OCI-M2 (cell line): ENCODE data around the gene NKAIN2.
A peak's percentile ranks its signal among the peaks of the same experiment; 100 is the strongest.

Experiments used
- DNase-seq: peaks from one replicate; lab custom pipeline; 2025; ENCODE audit not compliant: unreplicated experiment; lab: John Stamatoyannopoulos, UW

The NKAIN2 gene

DNA sequence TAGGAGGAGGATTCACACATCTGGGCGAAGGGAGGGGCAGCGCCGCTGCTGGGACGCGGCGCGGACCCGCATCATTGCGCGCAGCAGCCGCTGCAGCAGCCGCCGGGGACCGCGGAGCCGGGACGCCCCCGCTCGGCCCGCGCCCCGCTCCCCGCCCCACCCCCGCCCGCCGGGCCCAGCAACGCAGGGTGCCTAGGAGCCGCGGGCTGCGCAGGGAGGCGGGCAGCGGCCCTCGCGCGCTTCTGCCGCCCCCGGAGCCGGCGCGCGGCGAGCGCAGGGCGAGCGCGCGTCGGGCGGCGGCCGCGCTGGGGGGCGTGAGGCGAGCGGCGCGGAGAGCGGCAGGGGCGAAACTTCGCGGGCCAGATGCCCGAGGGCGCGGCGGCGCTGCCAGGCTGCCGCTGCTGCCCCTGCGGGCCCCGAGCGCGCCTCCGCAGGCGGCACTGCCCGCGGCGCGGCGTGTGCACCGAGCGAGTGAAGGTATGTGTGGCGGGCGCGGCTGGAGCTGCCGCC is at the start of gene NKAIN2:
Gene NKAIN2 (plus strand): TSS at position 362 of the 510 bp plus-strand sequence.
- DNase-seq = no peak

DNA sequence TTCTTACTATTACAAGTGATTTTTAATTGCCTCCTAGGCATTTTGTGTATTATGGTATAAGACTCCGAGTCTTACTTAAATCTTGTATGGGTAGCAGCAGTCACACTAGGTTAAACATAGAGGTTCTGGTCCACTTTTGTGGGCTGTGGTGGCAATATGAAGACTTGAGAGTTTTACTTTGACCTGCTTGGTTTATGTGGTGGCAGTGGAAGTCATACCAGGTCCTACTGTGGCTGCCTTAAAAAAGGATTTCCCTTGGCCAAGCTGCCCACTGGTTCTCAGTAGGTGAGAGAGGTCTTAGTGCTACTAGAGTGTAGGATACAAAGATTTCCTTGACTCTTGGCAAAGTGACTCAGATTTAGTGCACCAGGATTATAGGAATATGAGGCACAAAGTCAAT is 44.2 kb upstream of the NKAIN2 start:
- DNase-seq = no peak

DNA sequence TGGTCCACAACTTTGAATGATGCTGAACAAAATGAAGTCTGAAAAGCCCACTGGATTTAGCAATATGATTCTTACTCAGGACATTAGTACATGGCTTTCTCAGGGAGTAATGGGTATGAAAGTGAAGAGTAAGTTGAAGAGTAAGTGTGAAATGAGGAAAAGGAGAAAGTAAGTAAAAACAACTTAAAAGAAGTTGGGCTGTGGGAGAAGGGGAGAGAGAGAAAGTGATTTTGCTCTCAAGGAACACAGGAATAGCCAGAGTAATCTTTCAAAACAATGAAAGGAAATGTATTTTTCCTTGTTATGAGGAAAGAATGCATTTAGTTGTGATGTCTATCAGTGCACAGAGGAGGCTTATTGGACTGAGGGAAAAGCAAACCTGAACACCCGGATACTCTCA is 39.8 kb upstream of the NKAIN2 start:
- DNase-seq = no peak

DNA sequence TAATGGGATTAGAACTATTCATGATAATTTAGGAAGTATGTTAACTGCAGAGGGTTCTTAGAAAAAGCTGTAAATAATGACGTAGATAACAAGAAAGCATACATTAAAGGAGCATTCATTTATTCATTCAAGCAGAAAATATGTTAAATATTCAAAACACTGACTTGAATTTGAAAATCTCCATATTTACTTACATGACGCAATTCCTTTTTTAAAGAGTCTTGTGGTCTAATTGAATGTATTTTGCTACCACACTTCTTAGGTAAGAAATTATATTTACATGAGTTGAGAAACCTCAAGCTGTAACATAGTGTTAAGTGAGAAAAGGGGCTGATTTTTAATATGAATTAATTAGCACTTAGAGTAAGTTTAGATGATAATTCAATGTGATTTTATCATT is 38.9 kb upstream of the NKAIN2 start:
- no peak for DNase-seq

DNA sequence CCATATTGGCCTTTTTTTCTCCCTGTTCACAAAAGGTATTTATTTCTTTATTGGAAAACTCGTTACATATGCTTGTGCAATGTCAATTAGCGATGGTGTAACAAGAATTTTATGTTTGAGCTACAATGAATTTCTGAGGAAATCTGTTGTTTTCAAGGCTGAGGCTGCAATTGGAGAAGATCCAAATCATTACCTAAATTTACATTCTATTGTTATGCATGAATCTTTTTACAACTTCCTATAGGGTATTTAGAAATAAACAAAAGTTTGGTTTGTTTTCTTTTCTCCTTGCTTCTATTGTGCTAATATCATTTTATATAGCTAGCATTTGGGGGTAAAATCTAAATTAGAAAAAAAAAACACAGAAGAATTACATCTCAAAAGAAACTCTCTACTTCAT is 34.7 kb upstream of the NKAIN2 start:
- no peak for DNase-seq

DNA sequence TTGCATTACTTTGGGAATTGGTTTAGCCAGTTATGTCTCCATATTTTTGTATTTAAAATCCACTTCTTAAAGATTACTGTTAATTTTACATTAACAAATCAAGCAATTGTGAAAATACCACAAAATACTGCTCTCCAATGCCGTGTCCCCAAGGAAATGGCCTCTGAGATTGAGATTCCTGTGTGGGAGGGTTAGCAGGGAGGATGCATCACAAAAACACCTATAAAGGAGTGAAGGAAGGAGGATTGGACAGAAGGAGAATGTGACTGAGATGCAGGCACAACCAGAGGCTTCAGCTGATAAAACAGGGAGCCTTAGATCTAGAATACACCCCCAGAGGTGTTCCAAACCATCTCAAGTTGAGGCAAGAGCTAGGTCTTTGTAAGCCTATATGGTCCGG is 34.2 kb upstream of the NKAIN2 start:
- no peak for DNase-seq

DNA sequence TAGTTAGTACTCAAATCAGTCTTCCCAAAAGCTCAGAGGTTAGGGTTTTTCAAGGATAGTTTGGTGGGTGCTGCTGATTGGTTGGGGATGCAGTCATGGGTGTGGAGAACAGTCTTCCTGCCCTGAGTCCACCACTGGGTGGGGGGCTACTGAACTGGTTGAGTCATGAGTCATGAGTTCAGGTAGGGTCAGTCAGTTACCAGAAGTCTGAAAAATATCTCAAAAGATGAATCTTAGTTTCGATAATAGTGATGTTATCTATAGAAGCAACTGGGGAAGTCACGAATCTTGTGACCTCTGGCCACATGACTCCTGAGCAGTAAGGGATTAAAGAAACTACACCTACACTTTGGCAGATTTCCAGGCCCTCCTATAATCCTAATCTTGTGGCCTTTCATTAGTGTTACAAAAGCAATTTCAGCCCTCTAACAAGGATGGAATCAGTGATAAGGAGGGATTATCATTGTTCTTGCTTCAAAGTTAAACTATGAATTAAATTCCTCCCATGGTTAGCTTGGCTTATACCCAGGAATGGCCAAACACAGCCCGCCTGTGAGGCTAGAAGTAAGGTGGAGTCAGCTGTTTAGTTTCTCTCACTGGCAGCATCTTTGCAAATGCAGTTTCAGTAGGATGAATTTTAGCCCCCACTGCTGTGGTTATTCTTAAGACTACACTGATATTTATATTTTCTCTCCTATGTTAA is 33.3 kb upstream of the NKAIN2 start:
- no peak for DNase-seq

DNA sequence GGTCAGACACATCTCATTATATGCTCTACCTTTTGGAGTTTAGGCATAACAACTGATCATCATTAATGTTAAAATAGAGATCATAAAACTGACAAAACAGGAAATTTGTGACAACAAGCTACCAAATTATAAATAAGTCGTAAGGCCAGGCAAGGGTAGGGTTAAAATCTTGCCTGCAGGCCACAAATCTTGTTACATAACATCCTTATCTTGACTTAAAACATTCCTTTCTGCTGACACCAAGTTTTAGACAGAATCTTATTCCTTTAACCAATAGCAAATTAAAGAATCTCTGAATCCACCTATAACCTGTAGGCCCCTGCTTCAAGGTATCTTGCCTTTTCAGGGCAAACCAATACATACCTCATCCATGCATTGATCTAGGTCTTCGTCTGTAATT is 32.5 kb upstream of the NKAIN2 start:
- DNase-seq = no peak

DNA sequence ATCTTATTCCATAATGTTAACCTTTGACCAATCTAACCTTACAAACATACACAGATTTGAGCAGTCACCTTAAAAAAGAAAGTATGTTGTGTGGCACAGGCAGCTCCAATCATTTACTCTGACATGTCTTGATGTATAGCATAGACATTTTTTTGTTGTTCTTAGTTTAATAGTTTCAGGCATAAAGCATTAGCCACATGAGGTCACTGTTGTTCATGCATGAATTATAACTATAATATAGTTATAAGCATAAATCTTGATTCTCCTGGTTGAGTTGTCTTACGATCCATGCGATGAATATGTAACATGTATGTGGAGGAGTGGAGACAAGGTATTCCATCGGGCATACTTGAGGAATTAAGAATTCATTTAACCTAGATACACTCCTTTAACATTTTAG is 26.1 kb upstream of the NKAIN2 start:
- no peak for DNase-seq

DNA sequence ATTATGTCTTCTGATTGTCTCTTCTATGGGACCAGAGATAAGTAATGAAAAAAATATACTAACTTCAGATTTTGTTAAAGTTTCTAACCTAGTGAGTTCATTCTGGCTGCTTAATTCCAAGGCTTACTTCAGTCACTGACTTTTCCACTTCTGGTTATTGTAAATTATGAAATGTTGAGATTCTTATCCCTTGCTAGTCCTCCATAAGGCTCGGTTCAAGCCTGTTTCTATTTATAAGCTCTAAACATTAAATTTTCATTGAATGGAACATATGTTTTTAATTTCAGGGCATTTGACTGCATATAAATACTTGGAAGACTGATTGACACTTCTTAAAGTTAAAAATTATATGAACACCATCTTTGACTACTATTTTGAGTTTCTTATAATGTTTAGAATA is 23.6 kb upstream of the NKAIN2 start:
- no peak for DNase-seq

DNA sequence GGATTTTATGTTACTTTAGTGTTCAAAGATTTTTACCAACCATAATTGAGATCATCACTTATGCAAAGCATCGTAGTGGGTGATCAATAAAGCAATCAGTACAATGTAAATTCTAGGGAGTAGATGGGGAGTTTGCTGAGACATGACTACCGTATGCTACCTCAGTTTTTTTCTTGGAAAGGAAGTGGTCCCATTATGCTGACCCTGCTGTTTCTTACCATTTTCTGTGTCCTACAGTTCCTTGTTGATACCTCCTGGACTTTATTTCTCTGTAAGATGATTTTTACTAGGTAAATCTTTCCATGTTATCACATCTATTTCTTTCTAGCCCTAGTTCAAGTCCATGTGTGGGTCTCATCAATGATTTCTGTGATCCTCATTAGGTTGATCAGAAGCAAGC is 19.3 kb upstream of the NKAIN2 start:
- no peak for DNase-seq

DNA sequence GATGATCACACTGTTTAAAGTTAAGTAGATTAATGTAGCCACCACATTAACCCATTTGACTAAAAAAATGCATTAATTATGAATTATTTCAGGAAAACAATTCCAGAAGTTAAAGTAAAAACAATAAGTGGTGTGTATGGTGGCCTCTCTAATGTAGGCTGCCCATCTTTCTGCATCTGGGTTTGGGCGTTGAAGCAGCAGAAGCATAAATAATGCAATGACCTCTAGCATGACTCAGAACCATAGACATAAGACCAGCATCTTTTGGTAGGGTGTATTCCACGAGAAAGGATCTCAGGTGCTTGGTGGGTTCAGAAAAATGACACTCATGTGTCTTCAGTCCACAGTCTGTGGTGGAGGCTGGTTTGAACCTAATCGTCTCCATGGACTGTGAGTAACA is 18.6 kb upstream of the NKAIN2 start:
- no peak for DNase-seq

DNA sequence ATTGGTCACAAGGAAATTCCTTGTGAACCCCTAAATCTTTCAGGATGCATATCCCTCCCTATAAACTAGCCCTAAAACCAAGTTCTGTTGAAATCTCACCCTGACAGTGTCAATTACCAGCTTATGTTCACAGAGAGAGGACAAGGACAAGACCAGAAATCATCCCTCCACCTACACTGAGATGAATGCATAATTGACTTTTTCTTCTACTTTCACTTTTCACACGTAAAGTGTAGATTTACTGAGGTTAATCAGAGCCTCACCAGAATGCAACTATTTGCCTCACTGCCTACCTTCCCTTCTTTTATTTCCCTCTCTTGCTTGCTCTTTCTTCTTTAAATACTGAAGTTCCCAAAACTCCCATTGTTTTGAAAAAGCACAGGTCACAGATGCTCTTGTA is 15.3 kb upstream of the NKAIN2 start:
- DNase-seq = no peak

DNA sequence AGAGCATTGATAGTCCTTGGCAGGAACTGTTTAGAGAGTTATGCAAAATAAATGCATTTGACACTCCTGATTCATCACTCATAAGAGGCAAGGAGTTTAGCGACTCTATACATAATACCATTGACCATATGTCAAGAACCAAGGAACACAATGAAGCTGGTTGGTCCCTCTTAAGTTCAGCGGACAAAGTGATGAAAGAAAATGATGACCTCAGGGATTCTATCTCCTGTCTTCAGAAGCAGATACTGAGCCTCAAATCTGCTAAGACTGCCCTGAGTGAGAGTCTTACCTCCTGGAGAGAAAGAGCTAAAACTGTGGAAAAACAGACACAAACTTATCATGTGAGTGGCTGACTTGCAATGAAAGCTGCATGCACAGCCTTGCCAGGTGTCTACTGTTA is 9.5 kb upstream of the NKAIN2 start:
- no peak for DNase-seq

DNA sequence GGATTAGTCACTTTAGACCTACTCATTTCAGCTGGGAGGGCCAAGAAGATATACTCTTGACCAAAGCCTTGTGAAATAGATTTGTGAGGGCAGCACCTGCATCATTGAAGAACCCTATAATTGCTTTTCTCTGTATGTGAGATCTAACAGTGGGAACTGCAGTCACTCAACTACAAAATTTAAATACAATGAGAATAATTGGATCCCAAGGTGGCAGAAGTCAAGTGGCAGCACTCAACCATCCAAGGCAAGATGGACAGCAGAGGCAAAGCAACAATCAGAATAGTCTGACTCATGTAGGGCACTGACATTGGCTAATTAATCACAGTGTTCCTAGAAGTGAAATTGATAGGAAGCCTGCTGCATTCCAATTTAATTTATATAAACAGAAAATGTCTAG is 8.9 kb upstream of the NKAIN2 start:
- no peak for DNase-seq

DNA sequence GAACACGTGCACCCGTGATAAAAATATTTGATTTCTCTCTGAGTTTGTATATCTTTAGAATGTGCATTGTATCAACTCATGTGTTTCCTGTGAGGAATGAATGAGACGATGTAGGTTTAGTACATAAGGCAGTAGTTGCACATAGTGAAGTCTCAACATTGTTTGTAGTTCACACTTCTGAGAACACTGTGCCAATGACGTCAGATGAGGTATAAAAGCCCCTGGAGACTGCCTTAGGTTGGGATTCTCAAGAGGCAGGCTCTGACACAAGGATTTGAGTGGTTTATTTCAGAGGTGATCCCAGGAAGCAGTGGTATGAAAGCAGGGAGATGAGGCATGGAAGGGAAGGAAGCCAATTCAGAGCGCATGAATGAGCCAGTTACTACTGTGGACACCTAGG is 2.6 kb upstream of the NKAIN2 start:
- DNase-seq = no peak

DNA sequence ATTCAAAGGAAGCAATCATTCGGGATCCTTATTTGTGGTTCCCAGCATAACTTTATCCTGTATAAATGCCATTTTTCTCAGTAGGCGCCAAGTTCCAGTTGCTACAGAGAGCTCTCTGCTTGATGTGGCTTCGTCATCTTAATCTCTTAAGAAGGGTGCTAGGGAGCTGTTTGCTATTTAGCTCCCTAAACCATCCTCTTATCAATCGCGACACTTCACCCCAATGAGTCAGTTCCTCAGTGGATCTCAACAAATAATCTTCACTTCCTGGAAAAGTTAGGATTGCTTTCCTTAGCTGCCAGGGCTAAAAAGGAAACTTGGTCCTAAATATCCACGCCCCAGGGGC is 1.3 kb upstream of the NKAIN2 start:
- no peak for DNase-seq

DNA sequence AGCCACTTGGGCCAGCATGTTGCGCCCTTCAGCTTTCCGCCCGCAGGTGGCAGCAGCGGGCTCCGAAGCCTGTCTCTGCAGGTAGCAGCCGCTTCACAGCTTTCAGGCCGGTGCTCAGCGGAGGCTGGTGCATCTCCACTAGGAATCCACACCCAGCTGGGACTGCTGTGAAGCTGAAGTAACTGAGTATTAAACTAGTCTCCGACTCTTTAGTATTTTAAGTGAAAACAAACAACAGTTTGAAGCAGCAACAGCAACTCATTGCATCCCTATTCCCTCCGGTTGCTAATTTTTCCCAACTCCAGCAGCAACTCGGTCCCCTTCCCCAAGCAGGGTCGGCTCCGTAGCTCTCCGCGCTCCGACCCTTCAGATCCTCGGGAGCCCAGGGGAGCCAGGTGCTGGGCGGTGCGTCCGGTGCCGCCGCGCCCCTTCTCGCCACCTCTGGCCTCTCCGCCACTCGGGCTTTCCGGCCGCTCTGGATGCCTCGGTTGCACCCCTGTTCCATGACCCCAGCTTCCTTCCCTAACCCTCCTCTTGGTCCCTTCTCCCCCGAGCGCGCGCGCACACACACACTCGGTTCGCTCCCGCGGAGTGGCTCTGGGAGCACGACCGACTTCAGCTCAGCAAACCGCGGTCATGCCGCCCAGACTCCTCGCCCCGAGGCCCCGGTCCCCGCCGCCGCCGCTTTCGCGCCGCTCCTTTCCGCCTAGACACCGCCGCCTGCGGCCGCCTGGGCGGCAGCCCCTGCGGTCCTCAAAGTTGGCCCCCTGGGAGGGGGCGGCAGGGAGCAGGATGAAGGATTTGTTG is 765 bp upstream of the NKAIN2 start:
- DNase-seq = peak; percentile 73

DNA sequence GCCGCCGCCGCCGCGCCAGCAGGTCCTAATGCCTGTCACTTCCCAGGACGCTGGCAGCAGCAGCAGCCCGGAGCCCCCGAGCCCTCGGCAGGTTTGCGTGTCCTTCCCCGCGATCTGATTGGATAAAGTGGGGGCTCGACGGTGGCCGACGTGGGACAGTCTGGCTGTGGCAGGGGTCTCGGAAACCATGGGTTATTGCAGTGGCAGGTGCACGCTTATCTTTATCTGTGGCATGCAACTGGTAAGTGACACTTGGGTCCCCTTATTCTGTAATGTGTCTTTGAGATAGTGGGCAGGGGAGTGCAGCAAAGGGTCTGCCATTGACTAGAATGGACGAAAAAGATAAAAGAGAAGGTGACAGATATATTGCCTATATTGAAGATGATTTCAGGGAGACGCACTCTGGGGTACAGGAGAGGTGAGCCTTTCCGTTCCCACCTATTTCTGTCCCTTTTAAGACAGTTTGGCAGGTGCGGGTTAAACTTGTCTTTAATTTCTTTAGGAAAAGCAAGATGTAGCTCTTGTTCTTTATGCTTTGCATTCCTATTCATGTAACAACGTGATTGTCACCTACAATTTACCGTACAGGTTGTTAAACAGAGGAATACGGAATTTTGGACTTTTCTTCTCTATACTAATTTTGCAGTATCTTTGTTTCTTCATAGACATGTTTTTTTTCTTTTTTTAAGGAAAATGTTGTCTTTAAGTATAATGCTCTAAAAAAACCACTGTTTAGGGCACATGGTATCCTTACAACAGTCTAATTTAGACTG is 535 bp downstream of the NKAIN2 start:
- no peak for DNase-seq

DNA sequence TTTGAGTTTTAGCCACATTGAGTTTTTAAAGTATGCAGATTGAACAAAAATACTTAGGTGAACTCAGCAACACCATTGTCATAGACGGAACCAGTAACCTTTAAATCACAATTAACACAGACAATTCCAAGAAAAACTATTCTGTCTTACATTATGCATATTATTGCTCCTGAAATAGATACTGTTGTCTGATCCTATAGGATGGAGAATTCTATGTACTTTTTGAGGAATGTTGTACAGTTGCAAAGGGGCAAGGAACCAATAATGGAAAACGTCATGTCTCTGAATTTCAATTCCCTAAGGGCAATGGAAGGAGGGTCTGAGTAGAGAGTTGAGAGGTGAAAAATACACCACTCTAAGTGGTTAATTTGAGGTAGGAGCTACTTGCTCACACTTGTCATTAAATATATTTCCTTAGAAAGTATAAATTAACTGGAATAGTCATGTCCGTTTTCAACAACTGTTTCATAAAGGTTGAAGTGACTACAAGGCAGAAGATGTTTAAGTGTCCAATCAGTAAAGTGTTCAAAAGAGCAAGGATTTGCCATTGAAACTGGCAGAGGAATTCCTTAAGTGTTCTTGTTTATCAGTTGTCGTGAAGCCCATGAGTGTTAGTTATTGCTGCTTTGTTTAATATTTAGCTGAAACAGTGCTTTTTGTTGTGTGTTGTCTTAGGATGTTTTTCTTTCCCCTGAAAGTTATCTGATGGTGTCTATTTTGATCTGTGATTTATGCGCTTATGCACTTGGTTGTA is 1.3 kb downstream of the NKAIN2 start:
- DNase-seq = no peak

DNA sequence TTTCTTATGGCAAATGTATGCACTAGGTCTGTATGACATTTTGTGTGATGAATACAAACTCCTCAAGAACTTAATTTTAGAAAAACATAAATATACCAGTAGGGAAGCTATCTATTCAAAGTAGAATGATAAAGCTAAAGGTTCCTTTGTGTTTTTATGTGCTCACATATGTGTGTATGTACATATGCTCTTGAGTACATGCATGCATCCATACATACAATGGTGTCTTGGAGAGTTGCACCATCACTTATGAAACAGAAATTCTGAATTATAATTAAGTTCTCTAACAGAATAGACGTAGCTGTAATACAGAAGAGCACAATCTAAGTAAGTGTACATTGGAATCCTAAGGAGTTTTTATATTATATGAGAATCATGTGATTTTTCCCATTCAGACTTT is 2.3 kb downstream of the NKAIN2 start:
- DNase-seq = no peak
